AG04449 (cell line): Measurements from ENCODE around the gene HEXIM1.

ENCODE experiments used
- CTCF ChIA-PET: fragments of 350-600 bp; formaldehyde crosslinking; extraction: SDS; loops from one replicate; lab custom pipeline; 2021; ENCODE audit warnings: antibody characterized with exemption; lab: Yijun Ruan, JAX
- POLR2A ChIA-PET: fragments of 400-600, 350-600 bp; formaldehyde crosslinking; extraction: SDS; loops from one replicate; lab custom pipeline; 2020; ENCODE audit warnings: antibody characterized with exemption, inconsistent platforms; lab: Yijun Ruan, JAX
- DNase-seq: peaks from one replicate; pipeline ENCODE4 v3.0.0-alpha.2; 2010; ENCODE audit warnings: low read depth, low spot score
- H3K4me3 ChIP-seq: 2 replicates; pipeline ENCODE4 v1.5.1; 2011; ENCODE audit warnings: low read depth, mild to moderate bottlenecking, control low read depth, low read length
- TF ChIP-seq, protein P1 (sequence below): IDR thresholded peaks from one replicate; pipeline ENCODE4 v1.5.1; 2011; ENCODE audit warnings: mild to moderate bottlenecking, moderate library complexity, low read length, control low read depth, inconsistent platforms; ENCODE audit not compliant: insufficient read depth; ENCODE audit errors: missing control alignments

Gene HEXIM1

DNA sequence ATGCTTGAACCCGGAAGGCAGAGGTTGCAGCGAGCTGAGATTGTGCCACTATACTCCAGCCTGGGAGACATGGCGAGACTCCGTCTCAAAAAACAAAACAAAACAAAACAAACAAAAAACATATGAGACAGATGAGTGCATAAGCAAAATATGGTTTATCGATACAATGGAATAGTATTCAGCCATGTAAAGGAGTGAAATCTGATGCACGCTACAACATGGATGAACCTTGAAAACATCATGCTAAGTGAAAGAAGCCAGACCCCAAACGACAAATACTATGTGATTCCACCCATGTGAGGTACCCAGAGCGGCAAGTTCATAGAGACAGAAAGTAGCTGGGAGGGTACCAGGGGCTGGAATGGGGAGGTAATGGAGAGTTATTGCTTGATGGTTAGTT is 22.8 kb upstream of the HEXIM1 start:
- no peak for DNase-seq
- POLR2A ChIA-PET, result no interaction called here
- TF ChIP-seq, protein P1, sequence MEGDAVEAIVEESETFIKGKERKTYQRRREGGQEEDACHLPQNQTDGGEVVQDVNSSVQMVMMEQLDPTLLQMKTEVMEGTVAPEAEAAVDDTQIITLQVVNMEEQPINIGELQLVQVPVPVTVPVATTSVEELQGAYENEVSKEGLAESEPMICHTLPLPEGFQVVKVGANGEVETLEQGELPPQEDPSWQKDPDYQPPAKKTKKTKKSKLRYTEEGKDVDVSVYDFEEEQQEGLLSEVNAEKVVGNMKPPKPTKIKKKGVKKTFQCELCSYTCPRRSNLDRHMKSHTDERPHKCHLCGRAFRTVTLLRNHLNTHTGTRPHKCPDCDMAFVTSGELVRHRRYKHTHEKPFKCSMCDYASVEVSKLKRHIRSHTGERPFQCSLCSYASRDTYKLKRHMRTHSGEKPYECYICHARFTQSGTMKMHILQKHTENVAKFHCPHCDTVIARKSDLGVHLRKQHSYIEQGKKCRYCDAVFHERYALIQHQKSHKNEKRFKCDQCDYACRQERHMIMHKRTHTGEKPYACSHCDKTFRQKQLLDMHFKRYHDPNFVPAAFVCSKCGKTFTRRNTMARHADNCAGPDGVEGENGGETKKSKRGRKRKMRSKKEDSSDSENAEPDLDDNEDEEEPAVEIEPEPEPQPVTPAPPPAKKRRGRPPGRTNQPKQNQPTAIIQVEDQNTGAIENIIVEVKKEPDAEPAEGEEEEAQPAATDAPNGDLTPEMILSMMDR, result no peak
- H3K4me3 ChIP-seq, result no peak overlapping the region
- CTCF ChIA-PET, result interaction anchor here (0.7 to 5.1 kb wide), 4 partner anchors 10 to 31 kb away, joined by 3 to 74 read pairs (median 9); partner anchors contain the start of gene ACBD4

DNA sequence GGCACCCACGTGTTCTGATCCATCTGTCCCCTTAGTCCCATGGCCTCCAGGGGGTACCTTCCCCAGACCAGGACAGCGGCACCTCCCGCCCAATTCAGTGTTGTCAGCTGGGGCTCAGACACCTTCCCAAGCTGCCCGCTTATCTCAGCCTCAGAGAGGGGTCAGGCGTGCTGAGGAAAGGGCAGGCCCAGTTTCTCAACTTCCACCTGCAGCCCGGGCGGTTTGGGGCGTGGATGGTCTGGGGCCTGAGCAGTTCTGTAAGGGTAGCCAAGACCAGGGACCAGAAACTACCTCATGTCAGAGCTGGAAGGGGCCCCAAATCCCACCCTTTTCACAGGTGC is 21.1 kb upstream of the HEXIM1 start:
- TF ChIP-seq, protein P1, result no peak
- H3K4me3 ChIP-seq, result no peak overlapping the region
- ChIA-PET CTCF (interaction anchor here (0.7 to 16.6 kb wide), 5 partner anchors 8 to 604 kb away, joined by 3 to 677 read pairs (median 45); partner anchors contain the start of gene ACBD4), POLR2A (interaction anchor here (2.6 kb wide), 1 partner anchor 22 kb away, joined by 11 read pairs; the partner anchor contains the start of gene HEXIM1)
- no peak for DNase-seq

DNA sequence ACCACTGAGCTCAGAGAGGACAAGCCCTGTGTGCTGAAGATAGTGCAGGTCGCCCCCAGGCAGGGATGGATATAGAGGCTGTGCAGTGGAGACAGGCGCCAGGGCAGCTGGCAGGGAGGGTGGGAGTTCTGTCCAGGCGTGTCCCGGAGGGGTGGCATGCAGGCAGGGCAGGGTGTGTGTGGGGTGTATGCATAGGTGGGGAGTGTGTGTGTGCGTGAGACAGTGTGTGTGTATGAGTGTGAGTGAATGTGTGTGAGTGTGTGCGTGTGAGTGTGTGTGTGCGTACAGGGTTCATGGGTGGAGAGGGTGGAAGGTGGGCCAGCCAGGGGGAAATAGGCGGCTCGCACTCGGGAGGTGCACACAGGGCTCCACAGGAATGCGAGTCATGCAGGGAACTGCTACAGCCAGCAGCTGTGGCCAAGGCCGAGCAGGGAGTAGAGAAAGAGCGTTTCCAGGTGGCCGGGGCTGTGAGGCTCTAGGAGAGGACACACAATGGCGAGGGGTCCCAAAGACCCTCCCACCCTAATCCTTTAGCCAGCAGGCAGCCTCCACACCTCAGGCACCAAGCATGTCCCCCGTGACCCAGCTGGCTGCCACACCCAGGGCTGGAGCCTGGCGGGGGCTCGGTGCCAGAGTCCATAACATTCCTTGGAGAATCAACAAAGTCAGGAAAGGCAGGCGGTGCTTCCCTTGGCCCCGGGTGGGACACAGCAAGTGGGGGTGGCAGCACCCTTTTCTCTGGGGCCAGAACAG is 20.6 kb upstream of the HEXIM1 start:
- TF ChIP-seq, protein P1, result no peak
- H3K4me3 ChIP-seq, result no peak overlapping the region
- POLR2A ChIA-PET, result interaction anchor here (1.1 to 2.6 kb wide), 2 partner anchors 9 to 21 kb away, joined by 3 to 11 read pairs; partner anchors contain the start of gene HEXIM1
- CTCF ChIA-PET, result interaction anchor here (1.0 to 16.6 kb wide), 6 partner anchors 8 to 207 kb away, joined by 3 to 677 read pairs (median 40); partner anchors contain the start of gene ACBD4
- DNase-seq, result no peak

DNA sequence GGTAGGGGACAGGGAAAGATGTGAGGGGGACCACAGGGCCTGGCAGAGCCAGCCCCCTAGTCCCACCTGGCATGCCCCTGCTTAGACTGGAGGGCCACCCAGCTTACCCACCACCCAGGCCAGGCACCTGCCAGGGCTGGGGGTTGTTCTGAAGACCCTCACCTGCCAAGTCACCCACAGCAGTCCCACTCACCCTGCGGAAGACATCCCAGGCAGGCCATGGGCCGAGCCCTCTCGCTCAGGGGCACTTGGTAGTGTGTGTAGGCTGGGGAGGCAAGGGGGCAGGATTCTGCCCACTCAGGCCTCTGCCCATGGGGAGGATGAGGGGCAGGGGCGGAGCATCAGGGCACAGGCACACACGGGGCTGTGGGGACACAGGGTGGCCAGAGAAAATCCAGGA is 19.9 kb upstream of the HEXIM1 start:
- ChIA-PET CTCF (interaction anchor here (1.0 to 16.6 kb wide), 6 partner anchors 11 to 207 kb away, joined by 3 to 677 read pairs (median 22); partner anchors contain the start of gene HEXIM2), POLR2A (interaction anchor here (1.1 to 2.6 kb wide), 2 partner anchors 9 to 20 kb away, joined by 3 to 11 read pairs; partner anchors contain the start of gene HEXIM1)
- TF ChIP-seq, protein P1, result no peak
- DNase-seq, result no peak
- no peak overlapping the region for H3K4me3 ChIP-seq

DNA sequence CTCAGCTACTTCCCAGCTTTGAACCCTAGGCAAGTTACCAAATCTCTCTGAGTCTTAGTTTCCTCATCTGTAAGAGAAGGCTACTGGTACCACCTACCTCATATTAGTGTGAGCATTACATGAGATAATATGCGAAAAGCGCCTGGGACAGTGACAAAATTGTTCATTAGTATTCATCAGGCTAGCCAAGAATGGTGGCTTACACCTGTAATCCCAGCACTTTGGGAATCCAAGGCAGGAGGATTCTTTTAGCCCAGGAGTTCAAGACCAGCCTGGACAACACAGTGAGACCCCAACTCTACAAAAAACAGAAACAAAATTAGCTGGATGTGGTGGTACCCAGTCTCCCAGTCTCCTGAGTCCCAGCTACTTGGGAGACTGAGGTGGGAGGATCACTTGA is 19.3 kb upstream of the HEXIM1 start:
- ChIA-PET POLR2A (interaction anchor here (2.6 kb wide), 1 partner anchor 20 kb away, joined by 11 read pairs; the partner anchor contains the start of gene HEXIM1), CTCF (interaction anchor here (0.9 to 16.6 kb wide), 10 partner anchors 10 to 208 kb away, joined by 3 to 677 read pairs (median 7); partner anchors contain the start of genes HEXIM1 and HEXIM2)
- no peak for DNase-seq
- no peak overlapping the region for H3K4me3 ChIP-seq
- TF ChIP-seq, protein P1, result no peak

GRCh38 chr17:45129426-45129939 is 18.8 kb upstream of the HEXIM1 start:
- TF ChIP-seq, protein P1, result no peak
- H3K4me3 ChIP-seq, result no peak overlapping the region
- no peak for DNase-seq
- ChIA-PET POLR2A (interaction anchor here (2.6 kb wide), 1 partner anchor 19 kb away, joined by 11 read pairs; the partner anchor contains the start of gene HEXIM1), CTCF (interaction anchor here (0.9 to 16.6 kb wide), 11 partner anchors 10 to 208 kb away, joined by 3 to 677 read pairs (median 7); partner anchors contain the start of genes HEXIM1 and HEXIM2)
